Measurements from ENCODE around the gene CUL7.

DNA sequence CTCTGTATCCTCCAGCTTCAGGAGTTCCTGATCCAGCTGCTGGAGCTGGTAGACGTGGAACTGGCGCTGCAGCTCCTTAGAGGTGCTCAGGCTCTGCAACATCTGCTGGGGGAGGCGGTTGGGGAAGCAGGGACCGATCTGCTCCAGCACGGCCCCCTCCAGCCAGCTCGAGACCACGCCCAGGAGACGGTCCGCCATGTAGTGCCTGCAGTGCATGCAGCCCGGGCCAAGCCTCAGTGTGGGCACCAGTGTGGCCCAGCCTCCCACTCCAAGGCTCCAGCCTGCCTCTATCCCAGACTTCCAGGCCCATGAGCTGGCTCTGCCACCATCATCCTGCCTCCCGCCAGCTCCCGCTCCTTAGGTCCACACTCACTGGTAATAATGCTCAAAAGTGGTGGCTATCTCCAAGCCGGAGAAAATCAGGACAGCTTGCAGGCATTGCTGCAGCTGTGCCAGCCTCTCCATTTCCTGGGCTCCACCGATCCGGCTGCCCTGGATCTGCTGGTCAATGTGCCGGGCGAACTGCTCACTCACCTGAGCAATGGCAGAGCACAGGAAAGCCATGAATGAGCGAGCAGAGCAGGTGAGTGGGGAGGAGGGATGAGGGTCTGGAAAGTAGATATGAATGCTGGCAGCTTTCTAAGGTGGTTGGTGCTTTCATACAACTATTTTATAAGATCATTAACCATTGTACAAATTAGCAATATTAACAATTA lies 13.0 kb downstream of the CUL7 start:
- TF ChIP-seq, protein P1, sequence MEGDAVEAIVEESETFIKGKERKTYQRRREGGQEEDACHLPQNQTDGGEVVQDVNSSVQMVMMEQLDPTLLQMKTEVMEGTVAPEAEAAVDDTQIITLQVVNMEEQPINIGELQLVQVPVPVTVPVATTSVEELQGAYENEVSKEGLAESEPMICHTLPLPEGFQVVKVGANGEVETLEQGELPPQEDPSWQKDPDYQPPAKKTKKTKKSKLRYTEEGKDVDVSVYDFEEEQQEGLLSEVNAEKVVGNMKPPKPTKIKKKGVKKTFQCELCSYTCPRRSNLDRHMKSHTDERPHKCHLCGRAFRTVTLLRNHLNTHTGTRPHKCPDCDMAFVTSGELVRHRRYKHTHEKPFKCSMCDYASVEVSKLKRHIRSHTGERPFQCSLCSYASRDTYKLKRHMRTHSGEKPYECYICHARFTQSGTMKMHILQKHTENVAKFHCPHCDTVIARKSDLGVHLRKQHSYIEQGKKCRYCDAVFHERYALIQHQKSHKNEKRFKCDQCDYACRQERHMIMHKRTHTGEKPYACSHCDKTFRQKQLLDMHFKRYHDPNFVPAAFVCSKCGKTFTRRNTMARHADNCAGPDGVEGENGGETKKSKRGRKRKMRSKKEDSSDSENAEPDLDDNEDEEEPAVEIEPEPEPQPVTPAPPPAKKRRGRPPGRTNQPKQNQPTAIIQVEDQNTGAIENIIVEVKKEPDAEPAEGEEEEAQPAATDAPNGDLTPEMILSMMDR (conservative IDR thresholded peaks at IDR 0.05 in 1 of 2, IDR thresholded peaks at IDR 0.05 in 1 of 2; ENCODE audit: low read depth in 1 of 2, low read length in 2 of 2) = no peak
- no peak for TF ChIP-seq EZH2 (IDR thresholded peaks at IDR 0.05; ENCODE audit: low read length, missing control alignments)
